Caco-2 (cell line): ENCODE data around the gene WDR81. TPM values are rescaled to one million over a fixed set of nuclear protein-coding genes. Genes with fewer than 3 reads are reported as not detected.

Experiments
- BruUV-seq: library from RNA; stranded (reverse); fragments of 400-500 nt; replicated peaks from 2 replicates; lab custom pipeline; 2021; lab: Mats Ljungman, UMichigan
- CTCF ChIA-PET: fragments of 300-600 bp; sonication (Branson Sonifier 250); formaldehyde crosslinking; loops from one replicate; lab custom pipeline; 2022; ENCODE audit warnings: antibody characterized with exemption; lab: Charles Lee
- POLR2A ChIA-PET: fragments of 300-600 bp; sonication (Branson Sonifier 250); formaldehyde crosslinking; loops from one replicate; lab custom pipeline; 2022; ENCODE audit warnings: antibody characterized with exemption; lab: Charles Lee
- DNase-seq, 2 experiments: peaks; one replicate each; pipeline versions ENCODE4 v3.0.0 to v3.0.0-alpha.2; 2020 to 2022
- H3K27me3 ChIP-seq: replicated peaks from 2 replicates; pipeline ENCODE4 v1.6.0; 2011; ENCODE audit warnings: low read length; ENCODE audit not compliant: control insufficient read depth, insufficient read depth
- H3K36me3 ChIP-seq: 2 replicates; pipeline ENCODE4 v1.5.1; 2011; ENCODE audit warnings: low read length; ENCODE audit not compliant: control insufficient read depth, insufficient read depth
- H3K4me1 ChIP-seq: fragments of 250-450 bp; sonication (Bioruptor Pico); 2 replicates; pipeline ENCODE4 v1.5.1; 2020; ENCODE audit warnings: mild to moderate bottlenecking
- H3K4me3 ChIP-seq: 2 replicates; pipeline ENCODE4 v1.5.1; 2011; ENCODE audit warnings: low read depth, mild to moderate bottlenecking, control low read depth, low read length
- H3K9me3 ChIP-seq: fragments of 250-450 bp; sonication (Bioruptor Pico); 2 replicates; pipeline ENCODE4 v1.5.1; 2020; ENCODE audit warnings: mild to moderate bottlenecking, moderate library complexity
- H3K27ac Mint-ChIP-seq: one replicate; pipeline ENCODE4 v1.8.0; 2022; ENCODE audit warnings: mixed read lengths; ENCODE audit not compliant: unreplicated experiment
- H3K27me3 Mint-ChIP-seq: one replicate; pipeline ENCODE4 v1.8.0; 2022; ENCODE audit warnings: mixed read lengths; ENCODE audit not compliant: insufficient read depth, unreplicated experiment
- H3K36me3 Mint-ChIP-seq: one replicate; pipeline ENCODE4 v1.8.0; 2022; ENCODE audit warnings: mild to moderate bottlenecking, mixed read lengths; ENCODE audit not compliant: insufficient read depth, unreplicated experiment
- H3K4me1 Mint-ChIP-seq: one replicate; pipeline ENCODE4 v1.8.0; 2022; ENCODE audit warnings: low read depth, mixed read lengths; ENCODE audit not compliant: unreplicated experiment
- H3K4me3 Mint-ChIP-seq: one replicate; pipeline ENCODE4 v1.8.0; 2022; ENCODE audit warnings: mild to moderate bottlenecking, moderate library complexity, mixed read lengths; ENCODE audit not compliant: unreplicated experiment
- H3K9me3 Mint-ChIP-seq: one replicate; pipeline ENCODE4 v1.8.0; 2022; ENCODE audit warnings: mixed read lengths; ENCODE audit not compliant: unreplicated experiment
- intact Hi-C: fragments of 100-400 bp; cut with micrococcal nuclease; formaldehyde crosslinking; loops from one replicate; pipeline ENCODE4 v1.10.0; 2022; ENCODE audit not compliant: unreplicated experiment
- total RNA-seq: library from RNA; stranded (reverse); gene quantifications from 2 replicates; pipeline ENCODE4 v1.2.3, GENCODE V29; 2022
- TF ChIP-seq, protein P1 (sequence below), 2 experiments: fragments of 200-600 bp in 1 of 2; IDR thresholded peaks; 1 replicate in 1 of 2; 2 replicates in 1 of 2; pipeline versions ENCODE4 v1.5.1 to v1.8.0; 2011 to 2022; ENCODE audit warnings: antibody characterized with exemption in 1 of 2, control low read depth in 1 of 2, inconsistent platforms in 1 of 2, low read depth in 1 of 2, low read length in 1 of 2, mild to moderate bottlenecking in 1 of 2, moderate library complexity in 1 of 2; ENCODE audit not compliant: insufficient read depth in 1 of 2, severe bottlenecking in 1 of 2, unreplicated experiment in 1 of 2

WDR81 gene
- total RNA-seq, 1 experiment from 2014 or later = 26.6 TPM

DNA sequence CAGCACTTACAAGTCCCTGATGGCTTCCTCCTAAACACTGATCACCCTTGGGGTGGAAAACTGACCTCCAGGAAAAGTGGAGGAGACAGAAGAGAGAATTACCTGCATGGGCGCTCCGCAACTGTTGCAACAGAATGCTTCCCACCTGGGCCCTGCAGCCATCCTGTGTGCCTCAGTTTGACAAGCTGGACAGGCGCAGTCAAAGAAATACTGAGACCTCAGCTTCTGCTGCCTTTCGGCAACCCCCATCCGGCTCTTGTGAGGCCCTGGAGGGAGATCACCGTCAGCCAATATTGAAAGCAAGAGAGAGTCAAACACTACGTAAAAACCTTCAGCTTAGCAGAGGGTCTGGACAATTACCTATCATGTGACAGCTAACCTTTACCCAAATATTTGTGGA is 62.2 kb downstream of the WDR81 start:
- H3K27me3 ChIP-seq = no peaks in the 10 kb centered on the region
- no peak overlapping the region for H3K4me3 ChIP-seq
- ChIA-PET POLR2A (no interaction called here), CTCF (interaction anchor here (0.7 kb wide), 1 partner anchor 157 kb away, joined by 3 read pairs; no protein-coding TSS in a partner anchor)
- H3K4me1 ChIP-seq = peaks cover 4% of the 10 kb centered on the region; the same call in 1 of the 2 replicates
- H3K27ac Mint-ChIP-seq = peak overlapping the region; percentile 10
- no peaks in the 10 kb centered on the region for H3K9me3 Mint-ChIP-seq
- no peaks in the 10 kb centered on the region for H3K4me1 Mint-ChIP-seq
- intact Hi-C loops = no loop called here
- no TSS peak for BruUV-seq
- H3K27me3 Mint-ChIP-seq = no peaks in the 10 kb centered on the region
- H3K36me3 Mint-ChIP-seq = peaks cover 52% of the 10 kb centered on the region
- TF ChIP-seq, protein P1, sequence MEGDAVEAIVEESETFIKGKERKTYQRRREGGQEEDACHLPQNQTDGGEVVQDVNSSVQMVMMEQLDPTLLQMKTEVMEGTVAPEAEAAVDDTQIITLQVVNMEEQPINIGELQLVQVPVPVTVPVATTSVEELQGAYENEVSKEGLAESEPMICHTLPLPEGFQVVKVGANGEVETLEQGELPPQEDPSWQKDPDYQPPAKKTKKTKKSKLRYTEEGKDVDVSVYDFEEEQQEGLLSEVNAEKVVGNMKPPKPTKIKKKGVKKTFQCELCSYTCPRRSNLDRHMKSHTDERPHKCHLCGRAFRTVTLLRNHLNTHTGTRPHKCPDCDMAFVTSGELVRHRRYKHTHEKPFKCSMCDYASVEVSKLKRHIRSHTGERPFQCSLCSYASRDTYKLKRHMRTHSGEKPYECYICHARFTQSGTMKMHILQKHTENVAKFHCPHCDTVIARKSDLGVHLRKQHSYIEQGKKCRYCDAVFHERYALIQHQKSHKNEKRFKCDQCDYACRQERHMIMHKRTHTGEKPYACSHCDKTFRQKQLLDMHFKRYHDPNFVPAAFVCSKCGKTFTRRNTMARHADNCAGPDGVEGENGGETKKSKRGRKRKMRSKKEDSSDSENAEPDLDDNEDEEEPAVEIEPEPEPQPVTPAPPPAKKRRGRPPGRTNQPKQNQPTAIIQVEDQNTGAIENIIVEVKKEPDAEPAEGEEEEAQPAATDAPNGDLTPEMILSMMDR (IDR thresholded peaks at IDR 0.05; ENCODE audit: insufficient read depth in 1 of 2, low read depth in 1 of 2, low read length in 1 of 2, severe bottlenecking in 1 of 2, unreplicated experiment in 1 of 2) = no peak
- no peak overlapping the region for H3K4me3 Mint-ChIP-seq
- no peak for DNase-seq
- peaks cover 2% of the 10 kb centered on the region; the same call in 1 of the 2 replicates for H3K36me3 ChIP-seq
- no peaks in the 10 kb centered on the region for H3K9me3 ChIP-seq

GRCh38 chr17:1787301-1787902 is 62.9 kb downstream of the WDR81 start:
- Histone ChIP-seq H3K4me3 (no peak overlapping the region), H3K4me1 (peaks cover 4% of the 10 kb centered on the region; the same call in 1 of the 2 replicates), H3K9me3 (no peaks in the 10 kb centered on the region), H3K27me3 (no peaks in the 10 kb centered on the region), H3K36me3 (peaks cover 2% of the 10 kb centered on the region; the same call in 1 of the 2 replicates)
- Mint-ChIP-seq H3K4me3 (no peak overlapping the region), H3K27ac (peak overlapping the region; percentile 10), H3K4me1 (no peaks in the 10 kb centered on the region), H3K36me3 (peaks cover 45% of the 10 kb centered on the region), H3K9me3 (no peaks in the 10 kb centered on the region), H3K27me3 (no peaks in the 10 kb centered on the region)
- TF ChIP-seq, protein P1 (IDR thresholded peaks at IDR 0.05; ENCODE audit: insufficient read depth in 1 of 2, low read depth in 1 of 2, low read length in 1 of 2, severe bottlenecking in 1 of 2, unreplicated experiment in 1 of 2) = no peak
- CTCF ChIA-PET = interaction anchor here (0.7 to 1.0 kb wide), 4 partner anchors 66 to 158 kb away, joined by 3 read pairs; no protein-coding TSS in a partner anchor
- no TSS peak for BruUV-seq
- DNase-seq = no peak
- intact Hi-C loops = no loop called here
- POLR2A ChIA-PET = interaction anchor here (0.6 kb wide), 1 partner anchor 70 kb away, joined by 3 read pairs; no protein-coding TSS in a partner anchor

Other genes starting within 250 kb of the WDR81 start
- gene MYO1C, start 232.0 kb upstream of the WDR81 start, total RNA-seq = 162 and 171 TPM in 2 replicates
- 24.1 and 27.3 TPM in 2 replicates for gene INPP5K, start 208.1 kb upstream of the WDR81 start, total RNA-seq
- gene PITPNA, start 161.9 kb upstream of the WDR81 start, total RNA-seq = 103 and 106 TPM in 2 replicates
- 33.9 and 39.3 TPM in 2 replicates for gene SLC43A2, start 95.9 kb upstream of the WDR81 start, total RNA-seq
- 0.14 and 0.51 TPM in 2 replicates for gene SCARF1, start 79.0 kb upstream of the WDR81 start, total RNA-seq
- gene RILP, start 74.8 kb upstream of the WDR81 start, total RNA-seq = 4.2 and 6.9 TPM in 2 replicates
- 398 and 430 TPM in 2 replicates for gene PRPF8, start 39.8 kb upstream of the WDR81 start, total RNA-seq
- gene TLCD2, start 14.3 kb upstream of the WDR81 start, total RNA-seq = 10.1 and 12.0 TPM in 2 replicates
- gene SERPINF2, start 18.2 kb downstream of the WDR81 start, total RNA-seq = 59.9 and 63.8 TPM in 2 replicates
- 36.3 and 38.4 TPM in 2 replicates for gene SERPINF1, start 37.4 kb downstream of the WDR81 start, total RNA-seq
- 26.2 and 32.1 TPM in 2 replicates for gene SMYD4, start 105.2 kb downstream of the WDR81 start, total RNA-seq
- gene RPA1, start 105.3 kb downstream of the WDR81 start, total RNA-seq = 147 and 167 TPM in 2 replicates